Measurements from ENCODE around the gene AK2.

GRCh38 chr1:33041026-33041425, 4.3 kb upstream of the AK2 start:
- TF ChIP-seq CTCF (IDR thresholded peaks at IDR 0.05), result no peak
- no peak for TF ChIP-seq POLR2A (IDR thresholded peaks at IDR 0.05)
- no peak for TF ChIP-seq EP300 (IDR thresholded peaks at IDR 0.05)

All from sigmoid colon (tissue), 4 donors.